Measurements from ENCODE around the gene NACAD.

The NACAD gene

GRCh38 chr7:45076946-45077345, 11.8 kb downstream of the NACAD start:
- H3K9ac ChIP-seq (ENCODE audit: low read length) = no peak overlapping the region
- no peak overlapping the region for H3K27ac ChIP-seq (ENCODE audit: low read depth, low read length)
- H3K4me1 ChIP-seq (ENCODE audit: insufficient read depth, low read length) = no peaks in the 10 kb centered on the region
- no peak overlapping the region for H3K4me3 ChIP-seq (ENCODE audit: low read depth in 1 of 2, low read length in 2 of 2)
- H3K27me3 ChIP-seq (ENCODE audit: control insufficient read depth in 1 of 2, insufficient read depth in 2 of 2, low read length in 2 of 2) = no peaks in the 10 kb centered on the region
- no peaks in the 10 kb centered on the region for H3K9me3 ChIP-seq (ENCODE audit: low read length)
- H3K36me3 ChIP-seq (ENCODE audit: insufficient read depth, low read length) = peaks cover 54% of the 10 kb centered on the region

- Histone ChIP-seq H3K4me1 (ENCODE audit: insufficient read depth, low read length) (no peaks in the 10 kb centered on the region), H3K9me3 (ENCODE audit: low read length) (no peaks in the 10 kb centered on the region), H3K4me3 (ENCODE audit: low read depth in 1 of 2, low read length in 2 of 2) (no peak overlapping the region), H3K27me3 (ENCODE audit: control insufficient read depth in 1 of 2, insufficient read depth in 2 of 2, low read length in 2 of 2) (no peaks in the 10 kb centered on the region), H3K36me3 (ENCODE audit: insufficient read depth, low read length) (peaks cover 62% of the 10 kb centered on the region), H3K9ac (ENCODE audit: low read length) (no peak overlapping the region), H3K27ac (ENCODE audit: low read depth, low read length) (no peak overlapping the region)
Observed at GRCh38 chr7:45075871-45076796, 12.6 kb downstream of the NACAD start.

GRCh38 chr7:45075355-45075644, 13.5 kb downstream of the NACAD start:
- H3K27me3 ChIP-seq (ENCODE audit: control insufficient read depth in 1 of 2, insufficient read depth in 2 of 2, low read length in 2 of 2) = no peaks in the 10 kb centered on the region
- H3K4me1 ChIP-seq (ENCODE audit: insufficient read depth, low read length) = no peaks in the 10 kb centered on the region
- no peak overlapping the region for H3K27ac ChIP-seq (ENCODE audit: low read depth, low read length)
- no peak overlapping the region for H3K9ac ChIP-seq (ENCODE audit: low read length)
- no peak overlapping the region for H3K4me3 ChIP-seq (ENCODE audit: low read depth in 1 of 2, low read length in 2 of 2)
- H3K36me3 ChIP-seq (ENCODE audit: insufficient read depth, low read length) = peaks cover 63% of the 10 kb centered on the region
- H3K9me3 ChIP-seq (ENCODE audit: low read length) = no peaks in the 10 kb centered on the region

- no peak overlapping the region for H3K4me3 ChIP-seq (ENCODE audit: low read depth in 1 of 2, low read length in 2 of 2)
- no peaks in the 10 kb centered on the region for H3K4me1 ChIP-seq (ENCODE audit: insufficient read depth, low read length)
- H3K36me3 ChIP-seq (ENCODE audit: insufficient read depth, low read length) = peaks cover 68% of the 10 kb centered on the region
- no peak overlapping the region for H3K9ac ChIP-seq (ENCODE audit: low read length)
- H3K27ac ChIP-seq (ENCODE audit: low read depth, low read length) = no peak overlapping the region
- H3K27me3 ChIP-seq (ENCODE audit: control insufficient read depth in 1 of 2, insufficient read depth in 2 of 2, low read length in 2 of 2) = no peaks in the 10 kb centered on the region
- no peaks in the 10 kb centered on the region for H3K9me3 ChIP-seq (ENCODE audit: low read length)
Observed at GRCh38 chr7:45074528-45075354, 14.0 kb downstream of the NACAD start.

GRCh38 chr7:45073786-45074527, 14.8 kb downstream of the NACAD start:
- no peaks in the 10 kb centered on the region for H3K4me1 ChIP-seq (ENCODE audit: insufficient read depth, low read length)
- H3K4me3 ChIP-seq (ENCODE audit: low read depth in 1 of 2, low read length in 2 of 2) = no peak overlapping the region
- H3K27ac ChIP-seq (ENCODE audit: low read depth, low read length) = no peak overlapping the region
- no peaks in the 10 kb centered on the region for H3K9me3 ChIP-seq (ENCODE audit: low read length)
- no peak overlapping the region for H3K9ac ChIP-seq (ENCODE audit: low read length)
- H3K36me3 ChIP-seq (ENCODE audit: insufficient read depth, low read length) = peaks cover 76% of the 10 kb centered on the region
- H3K27me3 ChIP-seq (ENCODE audit: control insufficient read depth in 1 of 2, insufficient read depth in 2 of 2, low read length in 2 of 2) = no peaks in the 10 kb centered on the region

- H3K27ac ChIP-seq (ENCODE audit: low read depth, low read length) = no peak overlapping the region
- no peaks in the 10 kb centered on the region for H3K9me3 ChIP-seq (ENCODE audit: low read length)
Observed at GRCh38 chr7:45073031-45073785, 15.6 kb downstream of the NACAD start.

GRCh38 chr7:45072131-45073030, 16.4 kb downstream of the NACAD start:
- no peak overlapping the region for H3K27ac ChIP-seq (ENCODE audit: low read depth, low read length)
- H3K4me1 ChIP-seq (ENCODE audit: insufficient read depth, low read length) = no peaks in the 10 kb centered on the region
- H3K9ac ChIP-seq (ENCODE audit: low read length) = no peak overlapping the region
- H3K36me3 ChIP-seq (ENCODE audit: insufficient read depth, low read length) = peaks cover 71% of the 10 kb centered on the region
- H3K27me3 ChIP-seq (ENCODE audit: control insufficient read depth in 1 of 2, insufficient read depth in 2 of 2, low read length in 2 of 2) = no peaks in the 10 kb centered on the region
- H3K9me3 ChIP-seq (ENCODE audit: low read length) = no peaks in the 10 kb centered on the region
- H3K4me3 ChIP-seq (ENCODE audit: low read depth in 1 of 2, low read length in 2 of 2) = no peak overlapping the region

More at GRCh38 chr7:45073031-45073785, 15.6 kb downstream of the NACAD start:
- Histone ChIP-seq H3K36me3 (ENCODE audit: insufficient read depth, low read length) (peaks cover 78% of the 10 kb centered on the region), H3K4me1 (ENCODE audit: insufficient read depth, low read length) (no peaks in the 10 kb centered on the region), H3K4me3 (ENCODE audit: low read depth in 1 of 2, low read length in 2 of 2) (no peak overlapping the region), H3K27me3 (ENCODE audit: control insufficient read depth in 1 of 2, insufficient read depth in 2 of 2, low read length in 2 of 2) (no peaks in the 10 kb centered on the region), H3K9ac (ENCODE audit: low read length) (no peak overlapping the region)

GRCh38 chr7:45071528-45071927, 17.2 kb downstream of the NACAD start:
- peaks cover 71% of the 10 kb centered on the region for H3K36me3 ChIP-seq (ENCODE audit: insufficient read depth, low read length)
- H3K9ac ChIP-seq (ENCODE audit: low read length) = no peak overlapping the region
- H3K4me3 ChIP-seq (ENCODE audit: low read depth in 1 of 2, low read length in 2 of 2) = no peak overlapping the region
- H3K4me1 ChIP-seq (ENCODE audit: insufficient read depth, low read length) = no peaks in the 10 kb centered on the region
- H3K9me3 ChIP-seq (ENCODE audit: low read length) = no peaks in the 10 kb centered on the region
- no peak overlapping the region for H3K27ac ChIP-seq (ENCODE audit: low read depth, low read length)
- no peaks in the 10 kb centered on the region for H3K27me3 ChIP-seq (ENCODE audit: control insufficient read depth in 1 of 2, insufficient read depth in 2 of 2, low read length in 2 of 2)

- H3K4me1 ChIP-seq (ENCODE audit: insufficient read depth, low read length) = no peaks in the 10 kb centered on the region
- no peak overlapping the region for H3K4me3 ChIP-seq (ENCODE audit: low read depth in 1 of 2, low read length in 2 of 2)
- H3K36me3 ChIP-seq (ENCODE audit: insufficient read depth, low read length) = peaks cover 67% of the 10 kb centered on the region
- no peak overlapping the region for H3K9ac ChIP-seq (ENCODE audit: low read length)
- H3K27ac ChIP-seq (ENCODE audit: low read depth, low read length) = no peak overlapping the region
- no peaks in the 10 kb centered on the region for H3K9me3 ChIP-seq (ENCODE audit: low read length)
- H3K27me3 ChIP-seq (ENCODE audit: control insufficient read depth in 1 of 2, insufficient read depth in 2 of 2, low read length in 2 of 2) = no peaks in the 10 kb centered on the region
Observed at GRCh38 chr7:45070254-45070642, 18.5 kb downstream of the NACAD start.

Data from muscle layer of colon (tissue), 2 donors.